ENCODE data around the gene SLC16A1.
"Not testable (repeated sequence)": the region's sequence is repeated elsewhere in the genome, so short reads cannot be mapped to it uniquely, and the experiment has no call there.

SLC16A1 gene

GRCh38 chr1:112971006-112971405 lies 15.0 kb upstream of the SLC16A1 start:
- Histone ChIP-seq H3K4me2 (ENCODE audit: low read length) (no peak overlapping the region), H3K36me3 (replicated peaks; ENCODE audit: low read depth, low read length) (peaks cover 29% of the 10 kb centered on the region), H2AFZ (ENCODE audit: low read depth, low read length) (no peak overlapping the region), H4K20me1 (ENCODE audit: insufficient read depth, low read length) (no peaks in the 10 kb centered on the region), H3K27ac (ENCODE audit: low read length) (no peak overlapping the region), H3K79me2 (ENCODE audit: low read length) (peaks cover 4% of the 10 kb centered on the region), H3K4me3 (ENCODE audit: low read length) (no peak overlapping the region), H3K4me1 (ENCODE audit: low read length) (no peaks in the 10 kb centered on the region), H3K9ac (ENCODE audit: low read length) (no peak overlapping the region), H3K9me3 (ENCODE audit: insufficient read depth, low read length) (no peaks in the 10 kb centered on the region), H3K27me3 (ENCODE audit: low read depth, low read length) (no peaks in the 10 kb centered on the region)
- no peak for TF ChIP-seq CTCF (IDR thresholded peaks at IDR 0.05; ENCODE audit: low read depth, low read length)
- no peak for TF ChIP-seq EZH2phosphoT487 (IDR thresholded peaks at IDR 0.05; ENCODE audit: low read depth)

- no peaks in the 10 kb centered on the region for H3K9me3 ChIP-seq (ENCODE audit: insufficient read depth, low read length)
- peaks cover 62% of the 10 kb centered on the region for H3K79me2 ChIP-seq (ENCODE audit: low read length)
- peaks cover 10% of the 10 kb centered on the region for H3K4me1 ChIP-seq (ENCODE audit: low read length)
- H3K4me3 ChIP-seq (ENCODE audit: low read length) = no peak overlapping the region
- H3K36me3 ChIP-seq (replicated peaks; ENCODE audit: low read depth, low read length) = peaks cover 32% of the 10 kb centered on the region
- H4K20me1 ChIP-seq (ENCODE audit: insufficient read depth, low read length) = 0 out of 2 replicates have a peak, but pooled peaks cover 8% of the 10 kb centered on the region
- H3K4me2 ChIP-seq (ENCODE audit: low read length) = no peak overlapping the region
- no peak for TF ChIP-seq EZH2phosphoT487 (IDR thresholded peaks at IDR 0.05; ENCODE audit: low read depth)
- TF ChIP-seq CTCF (IDR thresholded peaks at IDR 0.05; ENCODE audit: low read depth, low read length) = no peak
- no peaks in the 10 kb centered on the region for H3K27me3 ChIP-seq (ENCODE audit: low read depth, low read length)
- H3K27ac ChIP-seq (ENCODE audit: low read length) = no peak overlapping the region
- no peak overlapping the region for H2AFZ ChIP-seq (ENCODE audit: low read depth, low read length)
- no peak overlapping the region for H3K9ac ChIP-seq (ENCODE audit: low read length)
Measured at GRCh38 chr1:112964347-112964746, 8.4 kb upstream of the SLC16A1 start.

GRCh38 chr1:112961072-112961471 lies 5.1 kb upstream of the SLC16A1 start:
- H3K36me3 ChIP-seq (replicated peaks; ENCODE audit: low read depth, low read length) = peaks cover 16% of the 10 kb centered on the region
- 0 out of 2 replicates have a peak, but pooled peaks cover 11% of the 10 kb centered on the region for H4K20me1 ChIP-seq (ENCODE audit: insufficient read depth, low read length)
- H3K9me3 ChIP-seq (ENCODE audit: insufficient read depth, low read length) = no peaks in the 10 kb centered on the region
- H2AFZ ChIP-seq (ENCODE audit: low read depth, low read length) = no peak overlapping the region
- H3K4me1 ChIP-seq (ENCODE audit: low read length) = peaks cover 17% of the 10 kb centered on the region
- no peaks in the 10 kb centered on the region for H3K27me3 ChIP-seq (ENCODE audit: low read depth, low read length)
- H3K27ac ChIP-seq (ENCODE audit: low read length) = no peak overlapping the region
- no peak overlapping the region for H3K4me2 ChIP-seq (ENCODE audit: low read length)
- peaks cover 90% of the 10 kb centered on the region for H3K79me2 ChIP-seq (ENCODE audit: low read length)
- TF ChIP-seq EZH2phosphoT487 (IDR thresholded peaks at IDR 0.05; ENCODE audit: low read depth) (no peak), CTCF (IDR thresholded peaks at IDR 0.05; ENCODE audit: low read depth, low read length) (no peak)
- H3K4me3 ChIP-seq (ENCODE audit: low read length) = no peak overlapping the region
- no peak overlapping the region for H3K9ac ChIP-seq (ENCODE audit: low read length)

GRCh38 chr1:112960384-112960783 lies 4.4 kb upstream of the SLC16A1 start:
- H2AFZ ChIP-seq (ENCODE audit: low read depth, low read length) = no peak overlapping the region
- 0 out of 2 replicates have a peak, but pooled peaks cover 11% of the 10 kb centered on the region for H4K20me1 ChIP-seq (ENCODE audit: insufficient read depth, low read length)
- H3K4me3 ChIP-seq (ENCODE audit: low read length) = no peak overlapping the region

GRCh38 chr1:112958236-112958635 lies 2.2 kb upstream of the SLC16A1 start:
- not testable (repeated sequence) for H2AFZ ChIP-seq (ENCODE audit: low read depth, low read length); H3K27me3 ChIP-seq (ENCODE audit: low read depth, low read length); H3K9me3 ChIP-seq (ENCODE audit: insufficient read depth, low read length)
- Histone ChIP-seq H3K4me1 (ENCODE audit: low read length) (peaks cover 27% of the 10 kb centered on the region), H3K36me3 (replicated peaks; ENCODE audit: low read depth, low read length) (peaks cover 22% of the 10 kb centered on the region), H3K27ac (ENCODE audit: low read length) (peak overlapping the region; percentile 86; the same call in 1 of the 2 replicates), H3K9ac (ENCODE audit: low read length) (peak overlapping the region; percentile 88; the same call in 1 of the 2 replicates), H3K4me3 (ENCODE audit: low read length) (peak overlapping the region; percentile 98), H4K20me1 (ENCODE audit: insufficient read depth, low read length) (peaks cover 30% of the 10 kb centered on the region), H3K4me2 (ENCODE audit: low read length) (peak overlapping the region; percentile 65), H3K79me2 (ENCODE audit: low read length) (peaks cover 98% of the 10 kb centered on the region)

More at GRCh38 chr1:112960384-112960783, 4.4 kb upstream of the SLC16A1 start:
- Histone ChIP-seq H3K27me3 (ENCODE audit: low read depth, low read length) (no peaks in the 10 kb centered on the region), H3K4me1 (ENCODE audit: low read length) (peaks cover 17% of the 10 kb centered on the region), H3K9ac (ENCODE audit: low read length) (no peak overlapping the region), H3K9me3 (ENCODE audit: insufficient read depth, low read length) (no peaks in the 10 kb centered on the region), H3K27ac (ENCODE audit: low read length) (no peak overlapping the region), H3K36me3 (replicated peaks; ENCODE audit: low read depth, low read length) (peaks cover 14% of the 10 kb centered on the region), H3K4me2 (ENCODE audit: low read length) (no peak overlapping the region), H3K79me2 (ENCODE audit: low read length) (peaks cover 93% of the 10 kb centered on the region)
- TF ChIP-seq EZH2phosphoT487 (IDR thresholded peaks at IDR 0.05; ENCODE audit: low read depth) (no peak), CTCF (IDR thresholded peaks at IDR 0.05; ENCODE audit: low read depth, low read length) (no peak)
